SK-N-SH treated with all-trans-retinoic acid at 6 μM for 48 hours (cell line): ENCODE data around the gene MMP7.
A peak's percentile ranks its signal among the peaks of the same experiment; 100 is the strongest.

Experiments used
- ATAC-seq: fragments of 200-7000 bp; cut with Tn5 transposase; 3 replicates; pipeline ENCODE4 v1.9.1; 2020; ENCODE audit warnings: mild to moderate bottlenecking, moderate library complexity
- ARNTL ChIP-seq: fragments of 450-650 bp; formaldehyde crosslinking; IDR thresholded peaks from 2 replicates; pipeline ENCODE4 v1.5.0; 2020; ENCODE audit warnings: low read depth, mild to moderate bottlenecking, moderate library complexity, borderline replicate concordance
- BACH2 ChIP-seq: fragments of 250-450 bp; sonication (Bioruptor Pico); IDR thresholded peaks from 2 replicates; pipeline ENCODE4 v1.9.0; 2021; ENCODE audit warnings: mild to moderate bottlenecking, borderline replicate concordance
- CSRNP3 ChIP-seq: fragments of 250-450 bp; sonication (Bioruptor Pico); IDR thresholded peaks from 2 replicates; pipeline ENCODE4 v1.5.1; 2021; ENCODE audit warnings: mild to moderate bottlenecking, moderate library complexity
- ESRRG ChIP-seq: fragments of 250-450 bp; sonication (Bioruptor Pico); IDR thresholded peaks from 2 replicates; pipeline ENCODE4 v1.6.1; 2021; ENCODE audit warnings: mild to moderate bottlenecking
- GLIS3 ChIP-seq: fragments of 250-450 bp; sonication (Bioruptor Pico); IDR thresholded peaks from 2 replicates; pipeline ENCODE4 v1.5.0; 2020; ENCODE audit warnings: mild to moderate bottlenecking, moderate library complexity
- ISL1 ChIP-seq: fragments of 250-450 bp; sonication (Bioruptor Pico); IDR thresholded peaks from 2 replicates; pipeline ENCODE4 v2.1.2; 2022; ENCODE audit warnings: mild to moderate bottlenecking, moderate library complexity
- OSR1 ChIP-seq: fragments of 250-450 bp; sonication (Bioruptor Pico); IDR thresholded peaks from 2 replicates; pipeline ENCODE4 v1.8.0; 2022; ENCODE audit warnings: moderate library complexity, mild to moderate bottlenecking, inconsistent platforms
- PATZ1 ChIP-seq: fragments of 250-450 bp; sonication (Bioruptor Pico); IDR thresholded peaks from 2 replicates; pipeline ENCODE4 v1.8.0; 2020; ENCODE audit warnings: mild to moderate bottlenecking, moderate library complexity, borderline replicate concordance
- POU6F1 ChIP-seq: fragments of 250-450 bp; sonication (Bioruptor Pico); IDR thresholded peaks from 2 replicates; pipeline ENCODE4 v1.8.0; 2021; ENCODE audit warnings: low read depth, mild to moderate bottlenecking, moderate library complexity, borderline replicate concordance
- PPARA ChIP-seq: fragments of 250-450 bp; sonication (Bioruptor Pico); IDR thresholded peaks from 2 replicates; pipeline ENCODE4 v1.5.0; 2020; ENCODE audit warnings: mild to moderate bottlenecking, borderline replicate concordance
- RARB ChIP-seq: fragments of 250-450 bp; sonication (Bioruptor Pico); IDR thresholded peaks from 2 replicates; pipeline ENCODE4 v1.8.0; 2021; ENCODE audit warnings: mild to moderate bottlenecking, moderate library complexity
- SNAI2 ChIP-seq: fragments of 250-450 bp; sonication (Bioruptor Pico); IDR thresholded peaks from 2 replicates; pipeline ENCODE4 v1.5.0; 2020; ENCODE audit warnings: mild to moderate bottlenecking, moderate library complexity
- TCF4 ChIP-seq: fragments of 250-450 bp; sonication (Bioruptor Pico); IDR thresholded peaks from 2 replicates; pipeline ENCODE4 v1.8.0; 2021; ENCODE audit warnings: mild to moderate bottlenecking, moderate library complexity, borderline replicate concordance
- TOX ChIP-seq: fragments of 250-450 bp; sonication (Bioruptor Pico); IDR thresholded peaks from 2 replicates; pipeline ENCODE4 v1.8.0; 2021; ENCODE audit warnings: mild to moderate bottlenecking, moderate library complexity, borderline replicate concordance
- ZC3H10 ChIP-seq: fragments of 250-450 bp; sonication (Bioruptor Pico); IDR thresholded peaks from 2 replicates; pipeline ENCODE4 v1.5.1; 2021; ENCODE audit warnings: mild to moderate bottlenecking, moderate library complexity
- ZFP3 ChIP-seq: fragments of 250-450 bp; sonication (Bioruptor Pico); IDR thresholded peaks from 2 replicates; pipeline ENCODE4 v1.5.0; 2020; ENCODE audit warnings: mild to moderate bottlenecking, moderate library complexity
- ZFP30 ChIP-seq: fragments of 450-650 bp; formaldehyde crosslinking; IDR thresholded peaks from 2 replicates; pipeline ENCODE4 v1.5.0; 2022; ENCODE audit warnings: mild to moderate bottlenecking, moderate library complexity
- ZNF565 ChIP-seq: fragments of 450-650 bp; formaldehyde crosslinking; conservative IDR thresholded peaks from 2 replicates; pipeline ENCODE4 v1.5.0; 2020; ENCODE audit warnings: low read depth, mild to moderate bottlenecking, moderate library complexity
- ZNF70 ChIP-seq: fragments of 450-650 bp; formaldehyde crosslinking; IDR thresholded peaks from 2 replicates; pipeline ENCODE4 v1.5.0; 2020; ENCODE audit warnings: mild to moderate bottlenecking, moderate library complexity
- ZNF8 ChIP-seq: fragments of 450-650 bp; formaldehyde crosslinking; IDR thresholded peaks from 2 replicates; pipeline ENCODE4 v1.5.0; 2020; ENCODE audit warnings: mild to moderate bottlenecking, moderate library complexity
- TF ChIP-seq, protein P1 (sequence below): fragments of 250-450 bp; sonication (Bioruptor Pico); IDR thresholded peaks from 2 replicates; pipeline ENCODE4 v1.5.1; 2020; ENCODE audit warnings: low read depth, mild to moderate bottlenecking, moderate library complexity

Gene MMP7

GRCh38 chr11:102476812-102477211, 53.7 kb downstream of the MMP7 start:
- peak; percentile 87 for ATAC-seq
- TF ChIP-seq GLIS3 = no peak
- TF ChIP-seq ESRRG (CRISPR knock-in tag) = no peak
- no peak for TF ChIP-seq BACH2
- no peak for TF ChIP-seq ZFP3 (CRISPR knock-in tag)
- no peak for TF ChIP-seq OSR1 (CRISPR knock-in tag)
- TF ChIP-seq, protein P1, sequence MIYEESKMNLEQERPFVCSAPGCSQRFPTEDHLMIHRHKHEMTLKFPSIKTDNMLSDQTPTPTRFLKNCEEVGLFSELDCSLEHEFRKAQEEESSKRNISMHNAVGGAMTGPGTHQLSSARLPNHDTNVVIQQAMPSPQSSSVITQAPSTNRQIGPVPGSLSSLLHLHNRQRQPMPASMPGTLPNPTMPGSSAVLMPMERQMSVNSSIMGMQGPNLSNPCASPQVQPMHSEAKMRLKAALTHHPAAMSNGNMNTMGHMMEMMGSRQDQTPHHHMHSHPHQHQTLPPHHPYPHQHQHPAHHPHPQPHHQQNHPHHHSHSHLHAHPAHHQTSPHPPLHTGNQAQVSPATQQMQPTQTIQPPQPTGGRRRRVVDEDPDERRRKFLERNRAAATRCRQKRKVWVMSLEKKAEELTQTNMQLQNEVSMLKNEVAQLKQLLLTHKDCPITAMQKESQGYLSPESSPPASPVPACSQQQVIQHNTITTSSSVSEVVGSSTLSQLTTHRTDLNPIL = no peak
- TF ChIP-seq SNAI2 = no peak
- TF ChIP-seq CSRNP3 (CRISPR knock-in tag) = no peak
- no peak for TF ChIP-seq POU6F1 (CRISPR knock-in tag)
- no peak for TF ChIP-seq ZFP30 (CRISPR knock-in tag)
- no peak for TF ChIP-seq PATZ1 (CRISPR knock-in tag)
- no peak for TF ChIP-seq ARNTL
- TF ChIP-seq ZNF8 (CRISPR knock-in tag) = no peak
- TF ChIP-seq TCF4 (CRISPR knock-in tag) = no peak

DNA sequence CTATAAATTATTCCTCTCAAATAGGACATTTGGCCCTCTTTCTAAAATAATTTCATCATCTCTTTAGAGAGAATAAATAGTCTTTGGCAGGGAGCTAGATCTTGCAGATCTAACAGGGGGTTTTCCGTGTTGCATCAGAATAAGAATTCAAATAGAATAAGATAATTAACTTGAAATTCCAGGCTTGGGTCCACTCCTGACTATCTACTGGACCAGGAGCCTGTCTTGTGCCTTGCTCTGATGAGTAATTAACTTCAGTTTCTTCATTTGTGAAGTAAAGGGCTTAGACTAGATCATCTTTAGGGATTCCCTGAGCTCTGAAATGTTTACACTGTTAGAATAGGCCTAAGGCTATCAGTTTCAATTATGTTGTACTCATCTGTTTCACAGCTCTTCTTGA, 54.5 kb downstream of the MMP7 start:
- no peak for TF ChIP-seq ZC3H10
- no peak for TF ChIP-seq ZNF565 (CRISPR knock-in tag)
- no peak for TF ChIP-seq BACH2
- TF ChIP-seq ISL1 (CRISPR knock-in tag) = peak; percentile 83
- no peak for TF ChIP-seq ZNF70
- no peak for TF ChIP-seq POU6F1 (CRISPR knock-in tag)
- TF ChIP-seq, protein P1 = no peak
- no peak for TF ChIP-seq OSR1 (CRISPR knock-in tag)
- ATAC-seq = no peak

GRCh38 chr11:102473543-102473942, 57.0 kb downstream of the MMP7 start:
- TF ChIP-seq ZFP30 (CRISPR knock-in tag) = no peak
- ATAC-seq = no peak

- TF ChIP-seq ZNF70 = no peak
- TF ChIP-seq TCF4 (CRISPR knock-in tag) = no peak
- ATAC-seq = no peak
These were observed 58.4 kb downstream of the MMP7 start for GRCh38 chr11:102472127-102472526.

GRCh38 chr11:102471474-102471873, 59.1 kb downstream of the MMP7 start:
- ATAC-seq = no peak
- TF ChIP-seq ISL1 (CRISPR knock-in tag) (no peak), PPARA (CRISPR knock-in tag) (no peak), ESRRG (CRISPR knock-in tag) (no peak), ZNF8 (CRISPR knock-in tag) (no peak), ZFP3 (CRISPR knock-in tag) (no peak), ZFP30 (CRISPR knock-in tag) (no peak), RARB (CRISPR knock-in tag) (no peak), BACH2 (no peak), TOX (CRISPR knock-in tag) (no peak), PATZ1 (CRISPR knock-in tag) (no peak), ZNF70 (no peak), ZNF565 (CRISPR knock-in tag) (no peak), ARNTL (no peak), TCF4 (CRISPR knock-in tag) (no peak), CSRNP3 (CRISPR knock-in tag) (no peak), SNAI2 (no peak)
- TF ChIP-seq, all 23 proteins: peak for 0
